Hepatocyte (in vitro differentiated cells): ENCODE measurements around the gene ROPN1. TPM values are rescaled to one million over a fixed set of nuclear protein-coding genes. Genes with fewer than 3 reads are reported as not detected.

Experiments
- DNase-seq: peaks from one replicate; pipeline ENCODE4 v3.0.0-alpha.2; 2016; ENCODE audit warnings: low spot score
- H2AFZ ChIP-seq: fragments of 200-600 bp; sonication (generic); 2 replicates; pipeline ENCODE4 v1.6.0; 2016; ENCODE audit warnings: antibody characterized with exemption, mild to moderate bottlenecking
- H3K27ac ChIP-seq: fragments of 200-600 bp; sonication (generic); 2 replicates; pipeline ENCODE4 v1.5.1; 2016; ENCODE audit warnings: mild to moderate bottlenecking
- H3K27me3 ChIP-seq: fragments of 200-600 bp; sonication (generic); 2 replicates; pipeline ENCODE4 v1.6.1; 2016
- H3K36me3 ChIP-seq: fragments of 200-600 bp; sonication (generic); replicated peaks from 2 replicates; pipeline ENCODE4 v1.5.1; 2016; ENCODE audit warnings: low read depth; ENCODE audit not compliant: insufficient read depth
- H3K4me1 ChIP-seq: fragments of 200-600 bp; sonication (generic); 2 replicates; pipeline ENCODE4 v1.5.1; 2016; ENCODE audit warnings: mild to moderate bottlenecking, moderate library complexity; ENCODE audit not compliant: insufficient read depth
- H3K4me2 ChIP-seq: fragments of 200-600 bp; sonication (generic); 2 replicates; pipeline ENCODE4 v1.6.0; 2016
- H3K4me3 ChIP-seq: fragments of 200-600 bp; sonication (generic); 2 replicates; pipeline ENCODE4 v1.5.1; 2016; ENCODE audit warnings: mild to moderate bottlenecking
- H3K79me2 ChIP-seq: fragments of 200-600 bp; sonication (generic); 2 replicates; pipeline ENCODE4 v1.6.0; 2017; ENCODE audit warnings: mild to moderate bottlenecking
- H3K9me2 ChIP-seq: fragments of 200-600 bp; sonication (generic); replicated peaks from 2 replicates; pipeline ENCODE4 v1.6.0; 2017; ENCODE audit warnings: mild to moderate bottlenecking; ENCODE audit not compliant: insufficient read depth
- H3K9me3 ChIP-seq: fragments of 200-600 bp; sonication (generic); 2 replicates; pipeline ENCODE4 v1.5.1; 2016; ENCODE audit warnings: low read depth, mild to moderate bottlenecking
- H4K20me1 ChIP-seq: fragments of 200-600 bp; sonication (generic); 2 replicates; pipeline ENCODE4 v1.6.0; 2016; ENCODE audit warnings: mild to moderate bottlenecking; ENCODE audit not compliant: insufficient read depth, poor library complexity, severe bottlenecking
- CTCF ChIP-seq: fragments of 200-600 bp; sonication (generic); IDR thresholded peaks from 2 replicates; pipeline ENCODE4 v1.5.1; 2016; ENCODE audit warnings: antibody characterized with exemption, mild to moderate bottlenecking; ENCODE audit not compliant: poor library complexity
- EZH2 ChIP-seq: fragments of 200-600 bp; sonication (generic); IDR thresholded peaks from 2 replicates; pipeline ENCODE4 v1.6.1; 2016; ENCODE audit warnings: antibody characterized with exemption, mild to moderate bottlenecking, borderline replicate concordance
- EZH2phosphoT487 ChIP-seq: fragments of 200-600 bp; sonication (generic); IDR thresholded peaks from one replicate; pipeline ENCODE4 v1.6.1; 2018; ENCODE audit warnings: antibody characterized with exemption, mild to moderate bottlenecking, low read depth, moderate library complexity; ENCODE audit not compliant: unreplicated experiment, severe bottlenecking
- WGBS: methylation state at CpG from one replicate; pipeline ENCODE4 v1.1.6; 2016; ENCODE audit warnings: low lambda C conversion rate; ENCODE audit errors: missing lambda C conversion rate; 5-methylcytosine and 5-hydroxymethylcytosine counted together
- polyA plus RNA-seq: library from polyadenylated mRNA; unstranded; fragments of >200 nt; fragmentation: Nextera tagmentation; extraction: Ambion mirVana; gene quantifications from 2 replicates; pipeline ENCODE4 v1.2.1, GENCODE V29; 2016
- total RNA-seq: library from RNA; depleted of rRNA; stranded (reverse); fragments of >200 nt; gene quantifications from 2 replicates; pipeline ENCODE4 v1.2.3, GENCODE V29; 2014

Gene ROPN1
- total and polyA plus RNA-seq, 2 experiments from 2014 or later = not detected

- H3K79me2 ChIP-seq = no peaks in the 10 kb centered on the region
- no peaks in the 10 kb centered on the region for H4K20me1 ChIP-seq
- no peaks in the 10 kb centered on the region for H3K36me3 ChIP-seq
- H3K9me2 ChIP-seq = no peaks in the 10 kb centered on the region
- H3K4me1 ChIP-seq = no peaks in the 10 kb centered on the region
- H2AFZ ChIP-seq = no peak overlapping the region
- no peaks in the 10 kb centered on the region for H3K27me3 ChIP-seq
- H3K4me3 ChIP-seq = no peak overlapping the region
- DNase-seq = no peak
- no peaks in the 10 kb centered on the region for H3K9me3 ChIP-seq
- 96% methylated on average over 3 of the region's 3 CpGs for WGBS
- no peak for TF ChIP-seq CTCF
- no peak for TF ChIP-seq EZH2phosphoT487
- TF ChIP-seq EZH2 = no peak
- H3K27ac ChIP-seq = no peak overlapping the region
- no peak overlapping the region for H3K4me2 ChIP-seq
These were observed 72.6 kb downstream of the ROPN1 start for GRCh38 chr3:123919353-123919752.

Other genes with a start within 250 kb of the ROPN1 start
- 17.7 and 27.1 TPM in 2 replicates for gene MYLK, start 107.8 kb downstream of the ROPN1 start, total RNA-seq
- 13.1 and 17.1 TPM in 2 replicates for gene MYLK, start 107.8 kb downstream of the ROPN1 start, polyA plus RNA-seq
- gene CCDC14, start 30.9 kb downstream of the ROPN1 start, total RNA-seq = 41.8 and 47.3 TPM in 2 replicates
- gene CCDC14, start 30.9 kb downstream of the ROPN1 start, polyA plus RNA-seq = 12.4 and 16.1 TPM in 2 replicates
- gene KALRN, start 41.2 kb upstream of the ROPN1 start, total RNA-seq = 29.3 and 42.2 TPM in 2 replicates
- gene KALRN, start 41.2 kb upstream of the ROPN1 start, polyA plus RNA-seq = 22.9 and 26.0 TPM in 2 replicates